ENCODE data around the gene GAL3ST2. TPM values are rescaled to one million over a fixed set of nuclear protein-coding genes. Genes with fewer than 3 reads are reported as not detected.

Gene GAL3ST2
- total RNA-seq, 1 donor from 2014 or later = 0.84 TPM

DNA sequence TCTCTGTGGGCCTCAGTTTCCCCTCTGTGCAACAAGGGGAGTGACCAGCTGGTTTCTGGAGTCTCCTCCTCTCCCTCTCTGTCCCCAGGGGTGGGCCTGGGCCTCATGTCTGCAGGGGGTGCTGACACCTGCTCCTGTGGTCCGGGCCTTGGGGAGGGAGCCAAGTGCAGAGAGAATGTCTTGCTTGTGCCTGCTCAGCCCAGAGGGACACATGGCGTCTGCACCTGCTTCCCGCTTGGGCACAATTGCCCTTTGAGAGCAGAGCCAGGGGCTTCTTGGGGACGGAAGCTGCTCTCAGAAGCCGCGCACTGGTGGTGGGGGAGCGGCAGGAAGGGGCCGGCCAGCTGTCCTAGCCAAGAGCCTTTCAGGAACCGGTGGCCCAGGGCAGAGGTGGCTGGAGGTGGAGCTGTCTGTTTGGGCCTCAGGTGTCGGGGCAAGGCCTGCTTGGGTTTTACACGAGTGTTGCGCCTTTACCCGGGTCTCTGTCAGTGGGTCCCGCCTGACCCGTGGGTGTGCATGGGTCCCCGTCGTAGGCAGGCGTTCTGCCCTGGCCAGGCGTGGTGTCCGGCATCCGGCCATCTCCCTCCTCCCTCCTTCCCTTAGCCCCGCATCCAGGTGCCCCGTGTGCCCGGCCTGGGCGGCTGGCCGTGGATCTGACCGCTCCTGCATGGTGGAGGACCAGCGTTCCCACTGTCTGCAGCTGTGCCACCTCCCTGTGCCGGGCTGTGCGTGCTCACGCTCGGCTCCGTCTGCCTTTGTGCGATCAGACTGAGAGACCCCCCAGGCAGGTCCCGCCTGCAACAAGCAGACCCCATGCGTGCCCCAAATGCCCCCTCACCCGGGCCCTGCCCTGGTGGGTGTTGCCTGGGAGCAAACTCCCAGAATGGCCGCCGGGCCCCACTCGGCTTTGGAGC is 36.4 kb downstream of the GAL3ST2 start:
- no peak for DNase-seq (ENCODE audit: low spot score, unreplicated experiment)
- Mint-ChIP-seq H3K27ac (no peak overlapping the region), H3K27me3 (peaks cover 10% of the 10 kb centered on the region), H3K36me3 (ENCODE audit: insufficient read depth) (no peaks in the 10 kb centered on the region), H3K9me3 (ENCODE audit: low read depth) (no peaks in the 10 kb centered on the region), H3K4me3 (ENCODE audit: low read depth) (no peak overlapping the region), H3K4me1 (ENCODE audit: low read depth) (peaks cover 11% of the 10 kb centered on the region)
- TF ChIP-seq, protein P1, sequence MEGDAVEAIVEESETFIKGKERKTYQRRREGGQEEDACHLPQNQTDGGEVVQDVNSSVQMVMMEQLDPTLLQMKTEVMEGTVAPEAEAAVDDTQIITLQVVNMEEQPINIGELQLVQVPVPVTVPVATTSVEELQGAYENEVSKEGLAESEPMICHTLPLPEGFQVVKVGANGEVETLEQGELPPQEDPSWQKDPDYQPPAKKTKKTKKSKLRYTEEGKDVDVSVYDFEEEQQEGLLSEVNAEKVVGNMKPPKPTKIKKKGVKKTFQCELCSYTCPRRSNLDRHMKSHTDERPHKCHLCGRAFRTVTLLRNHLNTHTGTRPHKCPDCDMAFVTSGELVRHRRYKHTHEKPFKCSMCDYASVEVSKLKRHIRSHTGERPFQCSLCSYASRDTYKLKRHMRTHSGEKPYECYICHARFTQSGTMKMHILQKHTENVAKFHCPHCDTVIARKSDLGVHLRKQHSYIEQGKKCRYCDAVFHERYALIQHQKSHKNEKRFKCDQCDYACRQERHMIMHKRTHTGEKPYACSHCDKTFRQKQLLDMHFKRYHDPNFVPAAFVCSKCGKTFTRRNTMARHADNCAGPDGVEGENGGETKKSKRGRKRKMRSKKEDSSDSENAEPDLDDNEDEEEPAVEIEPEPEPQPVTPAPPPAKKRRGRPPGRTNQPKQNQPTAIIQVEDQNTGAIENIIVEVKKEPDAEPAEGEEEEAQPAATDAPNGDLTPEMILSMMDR (IDR thresholded peaks at IDR 0.05; ENCODE audit: unreplicated experiment) = no peak

DNA sequence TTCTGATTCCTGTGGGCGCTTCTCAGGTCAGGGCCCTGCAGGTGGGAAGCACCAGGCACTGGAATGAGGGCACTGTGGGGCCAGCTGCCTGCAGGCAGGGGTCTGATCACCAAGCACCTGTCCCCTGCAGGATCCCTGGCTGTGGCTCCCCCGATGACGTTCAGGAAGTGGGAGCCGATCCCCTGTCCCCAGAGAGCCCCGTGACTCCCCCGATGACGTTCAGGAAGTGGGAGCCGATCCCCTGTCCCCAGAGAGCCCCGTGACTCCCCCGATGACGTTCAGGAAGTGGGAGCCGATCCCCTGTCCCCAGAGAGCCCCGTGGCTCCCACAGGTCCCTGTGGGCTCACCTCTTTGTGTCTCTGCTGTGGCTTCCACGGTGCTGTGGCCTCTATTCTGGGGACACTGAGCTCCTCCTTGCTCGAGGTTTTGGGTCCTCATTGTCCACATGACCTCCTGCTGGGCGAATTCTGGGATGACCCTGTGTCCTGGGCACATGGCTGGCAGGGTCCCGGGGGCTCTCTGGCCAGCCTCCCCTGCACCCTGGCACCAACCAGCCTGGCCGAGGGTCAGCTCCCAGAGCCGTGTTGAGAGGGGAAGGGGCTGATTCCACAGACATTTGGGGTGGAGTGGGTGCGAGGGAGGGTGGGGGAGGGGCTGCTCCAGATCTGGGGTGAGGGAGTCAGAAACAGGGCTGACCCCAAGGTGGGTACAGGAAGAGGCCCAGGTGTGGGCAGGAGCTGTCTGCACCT is 37.2 kb downstream of the GAL3ST2 start:
- no peaks in the 10 kb centered on the region for H3K9me3 Mint-ChIP-seq (ENCODE audit: low read depth)
- no peak overlapping the region for H3K4me3 Mint-ChIP-seq (ENCODE audit: low read depth)
- no peak overlapping the region for H3K27ac Mint-ChIP-seq
- DNase-seq (ENCODE audit: low spot score, unreplicated experiment) = no peak
- peaks cover 2% of the 10 kb centered on the region for H3K4me1 Mint-ChIP-seq (ENCODE audit: low read depth)
- no peaks in the 10 kb centered on the region for H3K36me3 Mint-ChIP-seq (ENCODE audit: insufficient read depth)
- peaks cover 9% of the 10 kb centered on the region for H3K27me3 Mint-ChIP-seq
- TF ChIP-seq, protein P1 (IDR thresholded peaks at IDR 0.05; ENCODE audit: unreplicated experiment) = no peak

DNA sequence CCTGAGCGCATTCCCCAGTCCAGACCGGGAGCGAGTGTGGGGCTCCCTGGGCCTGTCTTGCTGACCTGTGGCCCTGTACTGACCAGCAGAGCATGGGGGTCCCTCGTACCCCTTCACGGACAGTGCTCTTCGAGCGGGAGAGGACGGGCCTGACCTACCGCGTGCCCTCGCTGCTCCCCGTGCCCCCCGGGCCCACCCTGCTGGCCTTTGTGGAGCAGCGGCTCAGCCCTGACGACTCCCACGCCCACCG is 37.7 kb downstream of the GAL3ST2 start:
- no peak for DNase-seq (ENCODE audit: low spot score, unreplicated experiment)
- H3K9me3 Mint-ChIP-seq (ENCODE audit: low read depth) = no peaks in the 10 kb centered on the region
- H3K36me3 Mint-ChIP-seq (ENCODE audit: insufficient read depth) = no peaks in the 10 kb centered on the region
- TF ChIP-seq, protein P1 (IDR thresholded peaks at IDR 0.05; ENCODE audit: unreplicated experiment) = no peak
- H3K4me3 Mint-ChIP-seq (ENCODE audit: low read depth) = no peak overlapping the region
- no peak overlapping the region for H3K27ac Mint-ChIP-seq
- no peaks in the 10 kb centered on the region for H3K4me1 Mint-ChIP-seq (ENCODE audit: low read depth)
- H3K27me3 Mint-ChIP-seq = peaks cover 4% of the 10 kb centered on the region

DNA sequence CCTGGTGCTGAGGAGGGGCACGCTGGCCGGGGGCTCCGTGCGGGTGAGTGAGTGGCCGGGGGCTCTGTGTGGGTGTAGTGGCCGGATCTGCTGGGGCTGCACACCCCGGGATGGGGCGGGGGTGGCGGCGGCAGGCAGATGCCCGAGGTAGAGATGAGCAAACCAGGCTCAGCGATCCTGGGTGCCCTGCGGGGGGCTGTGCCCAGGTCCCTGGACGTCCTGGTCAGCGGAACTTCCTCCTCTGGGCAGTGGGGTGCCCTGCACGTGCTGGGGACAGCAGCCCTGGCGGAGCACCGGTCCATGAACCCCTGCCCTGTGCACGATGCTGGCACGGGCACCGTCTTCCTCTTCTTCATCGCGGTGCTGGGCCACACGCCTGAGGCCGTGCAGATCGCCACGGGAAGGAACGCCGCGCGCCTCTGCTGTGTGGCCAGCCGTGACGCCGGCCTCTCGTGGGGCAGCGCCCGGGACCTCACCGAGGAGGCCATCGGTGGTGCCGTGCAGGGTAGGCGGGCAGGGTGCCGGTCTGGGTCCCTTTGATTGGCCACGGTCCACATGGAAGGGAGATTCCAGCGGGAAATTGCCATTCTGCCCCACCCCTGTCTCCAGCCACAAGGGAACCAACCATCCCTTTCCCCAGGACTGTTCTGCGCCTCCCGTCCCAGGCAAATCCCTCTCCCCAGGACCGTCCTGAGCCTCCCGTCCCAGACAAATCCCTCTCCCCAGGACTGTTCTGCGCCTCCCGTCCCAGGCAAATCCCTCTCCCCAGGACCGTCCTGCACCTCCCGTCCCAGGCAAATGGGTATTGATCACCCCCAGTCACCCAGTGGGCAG is 38.2 kb downstream of the GAL3ST2 start:
- Mint-ChIP-seq H3K27me3 (peaks cover 4% of the 10 kb centered on the region), H3K4me3 (ENCODE audit: low read depth) (no peak overlapping the region), H3K4me1 (ENCODE audit: low read depth) (no peaks in the 10 kb centered on the region), H3K9me3 (ENCODE audit: low read depth) (no peaks in the 10 kb centered on the region), H3K36me3 (ENCODE audit: insufficient read depth) (no peaks in the 10 kb centered on the region), H3K27ac (no peak overlapping the region)
- TF ChIP-seq, protein P1 (IDR thresholded peaks at IDR 0.05; ENCODE audit: unreplicated experiment) = no peak
- no peak for DNase-seq (ENCODE audit: low spot score, unreplicated experiment)

All from progenitor cell of endocrine pancreas (in vitro differentiated cells).